HepG2 (cell line): ENCODE measurements around the gene CLIP2.

Experiments used
- CTCF ChIP-seq: sonication (generic); formaldehyde crosslinking; IDR thresholded peaks from 2 replicates; pipeline ENCODE4 v1.5.0; 2020; ENCODE audit warnings: mild to moderate bottlenecking, missing genetic modification reagents, moderate library complexity
- DMTF1 ChIP-seq: sonication (generic); formaldehyde crosslinking; IDR thresholded peaks from 2 replicates; pipeline ENCODE4 v1.4.0; 2020; ENCODE audit warnings: mild to moderate bottlenecking, missing genetic modification reagents
- E2F1 ChIP-seq: sonication (generic); formaldehyde crosslinking; IDR thresholded peaks from 2 replicates; pipeline ENCODE4 v1.5.0; 2020; ENCODE audit warnings: missing genetic modification reagents
- EP300 ChIP-seq, 3 experiments: sonication (generic) in 1 of 3; formaldehyde crosslinking in 1 of 3; IDR thresholded peaks; 2 replicates each; pipeline versions ENCODE4 v1.5.1 to v1.6.1; 2011 to 2020; ENCODE audit warnings: low read depth in 2 of 3, low read length in 2 of 3, borderline replicate concordance in 1 of 3, improper control_type of control experiment in 1 of 3, mild to moderate bottlenecking in 1 of 3, missing genetic modification reagents in 1 of 3, moderate library complexity in 1 of 3
- GATAD1 ChIP-seq: IDR thresholded peaks from 2 replicates; pipeline ENCODE4 v1.6.1; 2016; ENCODE audit warnings: missing genetic modification reagents, missing compliant biosample characterization
- HOMEZ ChIP-seq: IDR thresholded peaks from 2 replicates; pipeline ENCODE4 v1.6.1; 2016; ENCODE audit warnings: low read depth
- MEIS2 ChIP-seq: sonication (generic); formaldehyde crosslinking; IDR thresholded peaks from 2 replicates; pipeline ENCODE4 v1.9.0; 2021; ENCODE audit warnings: mild to moderate bottlenecking, missing genetic modification reagents
- MYPOP ChIP-seq: sonication (generic); formaldehyde crosslinking; IDR thresholded peaks from 2 replicates; pipeline ENCODE4 v1.8.1; 2023; ENCODE audit warnings: mild to moderate bottlenecking, moderate library complexity, missing genetic modification reagents
- RCOR2 ChIP-seq: IDR thresholded peaks from 2 replicates; pipeline ENCODE4 v1.6.1; 2016; ENCODE audit warnings: missing biosample characterization, missing genetic modification reagents
- SKIL ChIP-seq: sonication (generic); formaldehyde crosslinking; IDR thresholded peaks from 2 replicates; pipeline ENCODE4 v1.8.0; 2022; ENCODE audit warnings: missing genetic modification reagents, mild to moderate bottlenecking, moderate library complexity, borderline replicate concordance
- TCF7L2 ChIP-seq: IDR thresholded peaks from 2 replicates; pipeline ENCODE4 v1.6.1; 2011; ENCODE audit warnings: mild to moderate bottlenecking, low read depth, low read length, moderate library complexity
- ZNF12 ChIP-seq: sonication (generic); formaldehyde crosslinking; IDR thresholded peaks from 2 replicates; pipeline ENCODE4 v1.5.0; 2020; ENCODE audit warnings: missing genetic modification reagents

- TF ChIP-seq EP300 (IDR thresholded peaks at IDR 0.05; ENCODE audit: low read depth in 2 of 2, low read length in 2 of 2) (no peak), EP300 (CRISPR knock-in tag; IDR thresholded peaks at IDR 0.05; ENCODE audit: borderline replicate concordance) (no peak), DMTF1 (CRISPR knock-in tag) (no peak), MYPOP (CRISPR knock-in tag) (no peak), GATAD1 (CRISPR knock-in tag) (no peak), RCOR2 (CRISPR knock-in tag) (no peak), E2F1 (CRISPR knock-in tag) (no peak), HOMEZ (CRISPR knock-in tag) (no peak), CTCF (no peak), TCF7L2 (no peak), MEIS2 (CRISPR knock-in tag) (no peak), SKIL (no peak), ZNF12 (CRISPR knock-in tag) (no peak)
Measured at GRCh38 chr7:74300926-74301325, 11.7 kb downstream of the CLIP2 start.
